ENCODE data around the gene GASK1B. TPM values are rescaled to one million over a fixed set of nuclear protein-coding genes. Genes with fewer than 3 reads are reported as not detected.

The GASK1B gene
- total RNA-seq, 1 experiment from 2014 or later = 1.1 TPM

DNA sequence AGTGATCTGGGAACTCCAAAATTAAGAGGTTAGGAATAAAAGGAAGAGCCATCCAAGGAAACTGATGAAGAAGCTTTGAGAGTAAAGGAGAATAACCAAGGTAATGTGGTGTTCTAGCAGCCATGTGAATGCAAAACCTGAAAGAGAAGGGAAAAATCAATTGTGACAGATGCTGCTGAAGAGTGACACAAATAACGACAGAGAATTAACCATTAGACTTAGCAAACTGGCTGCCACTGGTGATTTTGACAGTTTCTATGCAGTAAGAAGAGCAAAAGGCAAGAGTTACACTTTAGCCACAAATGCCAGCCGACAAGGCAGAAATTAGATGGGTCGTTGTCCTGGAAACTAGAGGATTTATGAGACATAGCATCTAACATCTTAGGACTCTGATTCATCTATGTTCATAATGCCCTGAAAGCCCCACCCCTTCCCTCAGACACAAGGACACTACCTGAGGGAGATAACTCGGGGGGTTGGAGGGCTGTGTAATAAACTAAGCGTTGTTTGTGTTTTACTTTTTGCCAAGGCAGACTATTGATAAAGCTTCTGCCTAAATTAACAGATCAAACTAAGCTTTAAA lies 24.5 kb upstream of the GASK1B start:
- no peak for TF ChIP-seq SIN3A (IDR thresholded peaks at IDR 0.05; ENCODE audit: borderline replicate concordance, insufficient read depth, low read depth, low read length)
- TF ChIP-seq, protein P1, sequence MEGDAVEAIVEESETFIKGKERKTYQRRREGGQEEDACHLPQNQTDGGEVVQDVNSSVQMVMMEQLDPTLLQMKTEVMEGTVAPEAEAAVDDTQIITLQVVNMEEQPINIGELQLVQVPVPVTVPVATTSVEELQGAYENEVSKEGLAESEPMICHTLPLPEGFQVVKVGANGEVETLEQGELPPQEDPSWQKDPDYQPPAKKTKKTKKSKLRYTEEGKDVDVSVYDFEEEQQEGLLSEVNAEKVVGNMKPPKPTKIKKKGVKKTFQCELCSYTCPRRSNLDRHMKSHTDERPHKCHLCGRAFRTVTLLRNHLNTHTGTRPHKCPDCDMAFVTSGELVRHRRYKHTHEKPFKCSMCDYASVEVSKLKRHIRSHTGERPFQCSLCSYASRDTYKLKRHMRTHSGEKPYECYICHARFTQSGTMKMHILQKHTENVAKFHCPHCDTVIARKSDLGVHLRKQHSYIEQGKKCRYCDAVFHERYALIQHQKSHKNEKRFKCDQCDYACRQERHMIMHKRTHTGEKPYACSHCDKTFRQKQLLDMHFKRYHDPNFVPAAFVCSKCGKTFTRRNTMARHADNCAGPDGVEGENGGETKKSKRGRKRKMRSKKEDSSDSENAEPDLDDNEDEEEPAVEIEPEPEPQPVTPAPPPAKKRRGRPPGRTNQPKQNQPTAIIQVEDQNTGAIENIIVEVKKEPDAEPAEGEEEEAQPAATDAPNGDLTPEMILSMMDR (IDR thresholded peaks at IDR 0.05) = no peak
- TF ChIP-seq, protein P2, sequence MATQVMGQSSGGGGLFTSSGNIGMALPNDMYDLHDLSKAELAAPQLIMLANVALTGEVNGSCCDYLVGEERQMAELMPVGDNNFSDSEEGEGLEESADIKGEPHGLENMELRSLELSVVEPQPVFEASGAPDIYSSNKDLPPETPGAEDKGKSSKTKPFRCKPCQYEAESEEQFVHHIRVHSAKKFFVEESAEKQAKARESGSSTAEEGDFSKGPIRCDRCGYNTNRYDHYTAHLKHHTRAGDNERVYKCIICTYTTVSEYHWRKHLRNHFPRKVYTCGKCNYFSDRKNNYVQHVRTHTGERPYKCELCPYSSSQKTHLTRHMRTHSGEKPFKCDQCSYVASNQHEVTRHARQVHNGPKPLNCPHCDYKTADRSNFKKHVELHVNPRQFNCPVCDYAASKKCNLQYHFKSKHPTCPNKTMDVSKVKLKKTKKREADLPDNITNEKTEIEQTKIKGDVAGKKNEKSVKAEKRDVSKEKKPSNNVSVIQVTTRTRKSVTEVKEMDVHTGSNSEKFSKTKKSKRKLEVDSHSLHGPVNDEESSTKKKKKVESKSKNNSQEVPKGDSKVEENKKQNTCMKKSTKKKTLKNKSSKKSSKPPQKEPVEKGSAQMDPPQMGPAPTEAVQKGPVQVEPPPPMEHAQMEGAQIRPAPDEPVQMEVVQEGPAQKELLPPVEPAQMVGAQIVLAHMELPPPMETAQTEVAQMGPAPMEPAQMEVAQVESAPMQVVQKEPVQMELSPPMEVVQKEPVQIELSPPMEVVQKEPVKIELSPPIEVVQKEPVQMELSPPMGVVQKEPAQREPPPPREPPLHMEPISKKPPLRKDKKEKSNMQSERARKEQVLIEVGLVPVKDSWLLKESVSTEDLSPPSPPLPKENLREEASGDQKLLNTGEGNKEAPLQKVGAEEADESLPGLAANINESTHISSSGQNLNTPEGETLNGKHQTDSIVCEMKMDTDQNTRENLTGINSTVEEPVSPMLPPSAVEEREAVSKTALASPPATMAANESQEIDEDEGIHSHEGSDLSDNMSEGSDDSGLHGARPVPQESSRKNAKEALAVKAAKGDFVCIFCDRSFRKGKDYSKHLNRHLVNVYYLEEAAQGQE (IDR thresholded peaks at IDR 0.05; ENCODE audit: insufficient read depth in 1 of 2, low read depth in 2 of 2, low read length in 1 of 2) = no peak
- no peak for TF ChIP-seq POLR2AphosphoS5 (IDR thresholded peaks at IDR 0.05; ENCODE audit: low read depth, low read length)
- TF ChIP-seq TCF7L2 (IDR thresholded peaks at IDR 0.05; ENCODE audit: low read depth, low read length) = no peak
- ChIA-PET POLR2A (no interaction called here), CTCF (no interaction called here)
- H3K27me3 ChIP-seq (ENCODE audit: control insufficient read depth, insufficient read depth, low read length) = no peaks in the 10 kb centered on the region
- H3K9me3 ChIP-seq (ENCODE audit: control insufficient read depth, insufficient read depth, low read depth, low read length) = no peaks in the 10 kb centered on the region
- in situ Hi-C loops (cut with HindIII; ENCODE audit: low pct_unique_long_range_greater_than_20kb, low sequenced_read_pairs) = no loop called here
- H3K4me3 ChIP-seq (ENCODE audit: low read depth in 2 of 2, low read length in 2 of 2) = no peak overlapping the region
- intact Hi-C loops (cut with micrococcal nuclease; ENCODE audit: unreplicated experiment) = no loop called here
- H3K27ac ChIP-seq (ENCODE audit: low read length) = no peak overlapping the region
- ATAC-seq (no peak), DNase-seq (ENCODE audit: low read depth, low spot score) (no peak)
- no peaks in the 10 kb centered on the region for H3K36me3 ChIP-seq (ENCODE audit: control insufficient read depth, insufficient read depth, low read length)
- H3K4me1 ChIP-seq (ENCODE audit: control insufficient read depth, insufficient read depth, low read length) = no peaks in the 10 kb centered on the region
- no TSS peak for BruUV-seq (replicated peaks)

DNA sequence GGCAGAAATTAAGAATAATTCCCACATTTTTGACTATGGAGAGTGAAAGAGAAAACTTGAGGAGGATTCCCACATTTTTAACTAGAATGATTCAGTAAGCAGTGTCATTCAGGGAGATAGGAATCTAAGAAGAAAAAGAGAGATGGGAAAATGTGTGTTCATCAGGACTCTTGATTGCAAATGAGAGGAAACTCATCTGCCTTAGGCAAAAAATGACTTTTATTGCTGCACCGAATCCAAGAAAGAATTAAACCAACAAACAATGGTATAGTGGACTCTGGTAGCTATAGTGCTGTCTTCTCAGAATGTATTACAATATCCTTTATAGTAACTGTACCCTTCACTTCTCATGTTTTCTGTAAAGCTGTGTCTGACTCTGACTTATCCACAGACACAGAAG lies 22.5 kb upstream of the GASK1B start:
- no peak overlapping the region for H3K4me3 ChIP-seq (ENCODE audit: low read depth in 2 of 2, low read length in 2 of 2)
- no peaks in the 10 kb centered on the region for H3K4me1 ChIP-seq (ENCODE audit: control insufficient read depth, insufficient read depth, low read length)
- no peaks in the 10 kb centered on the region for H3K36me3 ChIP-seq (ENCODE audit: control insufficient read depth, insufficient read depth, low read length)
- CTCF ChIA-PET = no interaction called here
- TF ChIP-seq, protein P2 (IDR thresholded peaks at IDR 0.05; ENCODE audit: insufficient read depth in 1 of 2, low read depth in 2 of 2, low read length in 1 of 2) = no peak
- TF ChIP-seq POLR2AphosphoS5 (IDR thresholded peaks at IDR 0.05; ENCODE audit: low read depth, low read length) = no peak
- TF ChIP-seq, protein P1 (IDR thresholded peaks at IDR 0.05) = no peak
- TF ChIP-seq SIN3A (IDR thresholded peaks at IDR 0.05; ENCODE audit: borderline replicate concordance, insufficient read depth, low read depth, low read length) = no peak
- TF ChIP-seq TCF7L2 (IDR thresholded peaks at IDR 0.05; ENCODE audit: low read depth, low read length) = no peak
- no peak overlapping the region for H3K27ac ChIP-seq (ENCODE audit: low read length)
- H3K9me3 ChIP-seq (ENCODE audit: control insufficient read depth, insufficient read depth, low read depth, low read length) = no peaks in the 10 kb centered on the region
- POLR2A ChIA-PET = no interaction called here
- BruUV-seq (replicated peaks) = no TSS peak
- intact Hi-C loops (cut with micrococcal nuclease; ENCODE audit: unreplicated experiment) = no loop called here
- no peaks in the 10 kb centered on the region for H3K27me3 ChIP-seq (ENCODE audit: control insufficient read depth, insufficient read depth, low read length)
- no peak for ATAC-seq
- in situ Hi-C loops (cut with HindIII; ENCODE audit: low pct_unique_long_range_greater_than_20kb, low sequenced_read_pairs) = no loop called here
- DNase-seq (ENCODE audit: low read depth, low spot score) = no peak
